Breast epithelium (tissue), 4 donors: ENCODE results near the gene COASY. TPM values are rescaled to one million over a fixed set of nuclear protein-coding genes. Genes with fewer than 3 reads are reported as not detected.

ENCODE experiments used
- DNase-seq, 2 donors: peaks; one replicate each; pipeline ENCODE4 v3.0.0-alpha.2; 2019; ENCODE audit warnings: low spot score in 2 of 2
- H3K27ac ChIP-seq, 2 donors: fragments of 200-600 bp; sonication (generic) in 1 of 2; one replicate each; pipeline ENCODE4 v1.5.1; 2016 to 2019; ENCODE audit warnings: mild to moderate bottlenecking in 1 of 2
- H3K27me3 ChIP-seq, 2 donors: fragments of 200-600 bp; sonication (generic) in 1 of 2; one replicate each; pipeline versions ENCODE4 v1.5.1 to v1.6.0; 2017 to 2019; ENCODE audit warnings: control low read depth in 1 of 2, mild to moderate bottlenecking in 1 of 2
- H3K36me3 ChIP-seq: fragments of 200-600 bp; one replicate; pipeline ENCODE4 v1.5.1; 2019
- H3K4me1 ChIP-seq, 2 donors: fragments of 200-600 bp; sonication (generic); one replicate each; pipeline ENCODE4 v1.5.1; 2016 to 2019; ENCODE audit warnings: control low read depth in 1 of 2
- H3K4me3 ChIP-seq, 3 donors: fragments of 200-600 bp; sonication (generic); 1 replicate in 2 of 3; 2 replicates in 1 of 3; pipeline ENCODE4 v1.5.1; 2016 to 2019; ENCODE audit warnings: mild to moderate bottlenecking in 3 of 3, moderate library complexity in 2 of 3
- H3K9me3 ChIP-seq, 2 donors: fragments of 200-600 bp; sonication (generic) in 1 of 2; one replicate each; pipeline ENCODE4 v1.5.1; 2016 to 2019; ENCODE audit warnings: control low read depth in 1 of 2
- CTCF ChIP-seq, 3 donors: fragments of 450-650 bp; IDR thresholded peaks; one replicate each; pipeline ENCODE4 v1.5.1; 2016 to 2017; ENCODE audit warnings: antibody characterized with exemption in 3 of 3, mild to moderate bottlenecking in 3 of 3, moderate library complexity in 3 of 3
- POLR2A ChIP-seq: fragments of 450-650 bp; IDR thresholded peaks from one replicate; pipeline ENCODE4 v1.6.1; 2016; ENCODE audit warnings: antibody characterized with exemption, mild to moderate bottlenecking, moderate library complexity
- POLR2AphosphoS5 ChIP-seq, 3 donors: sonication (generic); formaldehyde crosslinking; IDR thresholded peaks; one replicate each; pipeline ENCODE4 v1.6.1; 2017; ENCODE audit warnings: antibody characterized with exemption in 3 of 3
- intact Hi-C: fragments of 100-400 bp; cut with DNase I; formaldehyde crosslinking; loops from one replicate; pipeline ENCODE4 v1.15.1; 2023; ENCODE audit warnings: low total_unique reads
- total RNA-seq, 3 donors: library from RNA; depleted of rRNA; stranded (reverse); fragments of >200 nt; gene quantifications; one replicate each; pipeline ENCODE4 v1.1.0, GENCODE V29; 2016

COASY gene
- total RNA-seq, 3 donors from 2014 or later = 21.4 to 48.1 (median 26.9) TPM

GRCh38 chr17:42522798-42523278 is 39.1 kb upstream of the COASY start:
- no peak for DNase-seq
- no peak overlapping the region for H3K4me3 ChIP-seq
- no peaks in the 10 kb centered on the region for H3K27me3 ChIP-seq
- H3K9me3 ChIP-seq = no peaks in the 10 kb centered on the region
- intact Hi-C loops = no loop called here
- H3K4me1 ChIP-seq = peaks cover 34 to 51% of the 10 kb centered on the region in 2 donors
- TF ChIP-seq POLR2AphosphoS5 (IDR thresholded peaks at IDR 0.05) (no peak), POLR2A (no peak), CTCF (IDR thresholded peaks at IDR 0.05) (no peak)
- H3K36me3 ChIP-seq = no peaks in the 10 kb centered on the region
- H3K27ac ChIP-seq = peak overlapping the region; percentile 96 to 99

- Histone ChIP-seq H3K9me3 (no peaks in the 10 kb centered on the region), H3K4me1 (peaks cover 12 to 28% of the 10 kb centered on the region in 2 donors), H3K36me3 (no peaks in the 10 kb centered on the region), H3K27me3 (no peaks in the 10 kb centered on the region), H3K4me3 (no peak overlapping the region), H3K27ac (peak overlapping the region; percentile 38 to 96)
- intact Hi-C loops = loop anchor here (5.0 kb wide), 1 partner anchor 213 kb away; no protein-coding TSS in a partner anchor
- no peak for TF ChIP-seq POLR2A
- no peak for TF ChIP-seq CTCF (IDR thresholded peaks at IDR 0.05)
- no peak for TF ChIP-seq POLR2AphosphoS5 (IDR thresholded peaks at IDR 0.05)
- no peak for DNase-seq
Observed at GRCh38 chr17:42525221-42525620, 36.7 kb upstream of the COASY start.

- intact Hi-C loops = loop anchor here (5.0 kb wide), 1 partner anchor 214 kb away; no protein-coding TSS in a partner anchor
- no peak for TF ChIP-seq POLR2AphosphoS5 (IDR thresholded peaks at IDR 0.05)
- no peak for TF ChIP-seq POLR2A
- no peak for TF ChIP-seq CTCF (IDR thresholded peaks at IDR 0.05)
- H3K36me3 ChIP-seq = no peaks in the 10 kb centered on the region
- H3K4me1 ChIP-seq = peaks cover 4 to 19% of the 10 kb centered on the region in 2 donors
- H3K4me3 ChIP-seq = no peak overlapping the region
- no peak for DNase-seq
- no peaks in the 10 kb centered on the region for H3K27me3 ChIP-seq
- H3K27ac ChIP-seq = peak overlapping the region; percentile 34 to 38
- no peaks in the 10 kb centered on the region for H3K9me3 ChIP-seq
Observed at GRCh38 chr17:42526031-42526444, 35.9 kb upstream of the COASY start.

GRCh38 chr17:42527932-42528331 is 34.0 kb upstream of the COASY start:
- Histone ChIP-seq H3K4me3 (no peak overlapping the region), H3K9me3 (no peaks in the 10 kb centered on the region), H3K27me3 (no peaks in the 10 kb centered on the region), H3K27ac (no peak overlapping the region), H3K36me3 (no peaks in the 10 kb centered on the region), H3K4me1 (peaks cover 0 to 5% of the 10 kb centered on the region in 2 donors)
- no peak for TF ChIP-seq POLR2AphosphoS5 (IDR thresholded peaks at IDR 0.05)
- TF ChIP-seq POLR2A = no peak
- TF ChIP-seq CTCF (IDR thresholded peaks at IDR 0.05) = no peak
- no peak for DNase-seq
- intact Hi-C loops = loop anchor here (5.0 kb wide), 1 partner anchor 216 kb away; no protein-coding TSS in a partner anchor

GRCh38 chr17:42529061-42529460 is 32.9 kb upstream of the COASY start:
- TF ChIP-seq CTCF (IDR thresholded peaks at IDR 0.05) (no peak), POLR2AphosphoS5 (IDR thresholded peaks at IDR 0.05) (no peak), POLR2A (no peak)
- Histone ChIP-seq H3K27me3 (no peaks in the 10 kb centered on the region), H3K9me3 (no peaks in the 10 kb centered on the region), H3K4me1 (no peaks in the 10 kb centered on the region), H3K4me3 (no peak overlapping the region), H3K27ac (peak overlapping the region in 1 of 2 donors; percentile 25), H3K36me3 (no peaks in the 10 kb centered on the region)
- intact Hi-C loops = loop anchor here (5.0 kb wide), 1 partner anchor 217 kb away; no protein-coding TSS in a partner anchor
- no peak for DNase-seq
